HepG2 (cell line): ENCODE results near the gene ERBB4.

ENCODE experiments used
- CTCF ChIP-seq: sonication (generic); formaldehyde crosslinking; IDR thresholded peaks from 2 replicates; pipeline ENCODE4 v1.5.0; 2020; ENCODE audit warnings: mild to moderate bottlenecking, missing genetic modification reagents, moderate library complexity
- HMG20B ChIP-seq: conservative IDR thresholded peaks from 2 replicates; pipeline ENCODE4 v1.6.1; 2016; ENCODE audit warnings: missing genetic modification reagents, missing compliant biosample characterization
- SOX5 ChIP-seq: IDR thresholded peaks from 2 replicates; pipeline ENCODE4 v1.6.1; 2016; ENCODE audit warnings: borderline replicate concordance
- ZKSCAN1 ChIP-seq: fragments of 150-350 bp; IDR thresholded peaks from 2 replicates; pipeline ENCODE4 v1.6.1; 2014; ENCODE audit warnings: low read length

- TF ChIP-seq CTCF (CRISPR knock-in tag) = no peak
- TF ChIP-seq HMG20B (CRISPR knock-in tag) = no peak
- TF ChIP-seq SOX5 (CRISPR knock-in tag) = no peak
- no peak for TF ChIP-seq ZKSCAN1
Measured at GRCh38 chr2:211982162-211982561, 556.4 kb downstream of the ERBB4 start.
